HCT116 (cell line): ENCODE data around the gene MBTPS1. TPM values are rescaled to one million over a fixed set of nuclear protein-coding genes. Genes with fewer than 3 reads are reported as not detected.

ENCODE experiments used
- ATAC-seq: fragments of 200-7000 bp; cut with Tn5 transposase; 2 replicates; pipeline ENCODE4 v1.9.1; 2020; ENCODE audit warnings: mild to moderate bottlenecking, moderate library complexity
- BruUV-seq: library from RNA; stranded (reverse); fragments of 400-500 nt; replicated peaks from 2 replicates; lab custom pipeline; 2021; lab: Mats Ljungman, UMichigan
- CTCF ChIA-PET: fragments of 300-600 bp; sonication (Branson Sonifier 250); formaldehyde crosslinking; loops from one replicate; lab custom pipeline; 2021; ENCODE audit warnings: antibody characterized with exemption; lab: Charles Lee
- POLR2A ChIA-PET: fragments of 300-600, 350-600 bp; sonication (Branson Sonifier 250); formaldehyde crosslinking; loops from one replicate; lab custom pipeline; 2021; ENCODE audit warnings: antibody characterized with exemption; lab: Charles Lee
- RAD21 ChIA-PET, 2 experiments: fragments of 300-600 bp; sonication (Branson Sonifier 250); formaldehyde crosslinking; loops; one replicate each; lab custom pipeline; 2023; ENCODE audit warnings: low total read pairs in 2 of 2; ENCODE audit not compliant: uncharacterized antibody in 2 of 2, unreplicated experiment in 2 of 2, low non-redundant PET in 1 of 2; lab: Charles Lee
- DNase-seq: peaks from one replicate; pipeline ENCODE4 v3.0.0-alpha.2; 2010; ENCODE audit warnings: low read depth, low spot score
- H2AFZ ChIP-seq: fragments of 200-600 bp; shearing (Covaris generic), sonication (generic); 2 replicates; pipeline ENCODE4 v1.6.1; 2017; ENCODE audit warnings: low read depth, mixed run types, mixed read lengths, antibody characterized with exemption, low read length; ENCODE audit not compliant: poor library complexity, severe bottlenecking
- H3K27ac ChIP-seq: 2 replicates; pipeline ENCODE4 v1.5.1; 2012; ENCODE audit warnings: low read depth, low read length
- H3K27me3 ChIP-seq: fragments of 200-600 bp; sonication (generic); 2 replicates; pipeline ENCODE4 v1.6.1; 2016; ENCODE audit warnings: mixed run types, low read length, mixed read lengths; ENCODE audit not compliant: insufficient read depth
- H3K36me3 ChIP-seq, 2 experiments: fragments of 200-500 bp in 1 of 2; fragments of 200-600 bp in 1 of 2; sonication (Bioruptor generic) in 1 of 2; sonication (generic) in 1 of 2; 2 replicates each; pipeline versions ENCODE4 v1.5.1 to v1.6.1; 2014 to 2016; ENCODE audit warnings: low read length in 2 of 2, inconsistent platforms in 1 of 2, mixed read lengths in 1 of 2, mixed run types in 1 of 2; ENCODE audit not compliant: insufficient read depth in 2 of 2, control insufficient read depth in 1 of 2
- H3K4me1 ChIP-seq, 2 experiments: fragments of 200-600 bp in 1 of 2; sonication (generic) in 1 of 2; 2 replicates each; pipeline versions ENCODE4 v1.5.1 to v1.6.1; 2012 to 2017; ENCODE audit warnings: low read length in 2 of 2, inconsistent platforms in 1 of 2, mild to moderate bottlenecking in 1 of 2, mixed read lengths in 1 of 2, mixed run types in 1 of 2, moderate library complexity in 1 of 2; ENCODE audit not compliant: insufficient read depth in 2 of 2, control insufficient read depth in 1 of 2
- H3K4me2 ChIP-seq: fragments of 200-600 bp; sonication (generic); 2 replicates; pipeline ENCODE4 v1.6.1; 2017; ENCODE audit warnings: mixed run types, low read length, mixed read lengths
- H3K4me3 ChIP-seq, 2 experiments: fragments of 200-600 bp in 1 of 2; sonication (generic) in 1 of 2; replicated peaks in 1 of 2; 2 replicates each; pipeline ENCODE4 v1.5.1; 2011 to 2016; ENCODE audit warnings: low read length in 2 of 2, control low read depth in 1 of 2, low read depth in 1 of 2, mild to moderate bottlenecking in 1 of 2, mixed read lengths in 1 of 2, mixed run types in 1 of 2
- H3K79me2 ChIP-seq: fragments of 200-600 bp; sonication (generic); 2 replicates; pipeline ENCODE4 v1.6.1; 2017; ENCODE audit warnings: mild to moderate bottlenecking, mixed run types, low read length, moderate library complexity, mixed read lengths; ENCODE audit not compliant: insufficient read depth
- H3K9ac ChIP-seq: fragments of 200-600 bp; sonication (generic); 2 replicates; pipeline ENCODE4 v1.6.1; 2016; ENCODE audit warnings: low read length, mixed read lengths
- H3K9me2 ChIP-seq: fragments of 200-600 bp; sonication (generic), shearing (Covaris generic); 2 replicates; pipeline ENCODE4 v1.6.1; 2017; ENCODE audit warnings: mixed run types, mild to moderate bottlenecking, moderate library complexity; ENCODE audit not compliant: insufficient read depth
- H3K9me3 ChIP-seq, 2 experiments: fragments of 200-500 bp in 1 of 2; fragments of 200-600 bp in 1 of 2; sonication (Bioruptor generic) in 1 of 2; sonication (generic) in 1 of 2; 2 replicates each; pipeline ENCODE4 v1.6.1; 2014 to 2017; ENCODE audit warnings: low read length in 2 of 2, mixed read lengths in 2 of 2, inconsistent platforms in 1 of 2, low read depth in 1 of 2, mild to moderate bottlenecking in 1 of 2, mixed run types in 1 of 2, moderate library complexity in 1 of 2; ENCODE audit not compliant: control insufficient read depth in 1 of 2, insufficient read depth in 1 of 2
- H4K20me1 ChIP-seq: fragments of 200-600 bp; sonication (generic), shearing (Covaris generic); 2 replicates; pipeline ENCODE4 v1.6.1; 2017; ENCODE audit warnings: mixed run types, mild to moderate bottlenecking, moderate library complexity; ENCODE audit not compliant: insufficient read depth
- CBX3 ChIP-seq: IDR thresholded peaks from 2 replicates; pipeline ENCODE4 v1.6.1; 2012; ENCODE audit warnings: low read depth
- CEBPB ChIP-seq: IDR thresholded peaks from 2 replicates; pipeline ENCODE4 v1.6.1; 2012; ENCODE audit warnings: low read depth
- ELF1 ChIP-seq: IDR thresholded peaks from 2 replicates; pipeline ENCODE4 v1.6.1; 2012; ENCODE audit warnings: low read depth, borderline replicate concordance
- EZH2 ChIP-seq: fragments of 200-600 bp; sonication (generic); IDR thresholded peaks from 2 replicates; pipeline ENCODE4 v1.6.1; 2017; ENCODE audit warnings: antibody characterized with exemption, mixed run types
- EZH2phosphoT487 ChIP-seq: fragments of 200-600 bp; IDR thresholded peaks from 2 replicates; pipeline ENCODE4 v1.6.1; 2018; ENCODE audit warnings: antibody characterized with exemption, borderline replicate concordance
- FOSL1 ChIP-seq: IDR thresholded peaks from 2 replicates; pipeline ENCODE4 v1.6.1; 2012; ENCODE audit warnings: low read depth
- POLR2A ChIP-seq: IDR thresholded peaks from 2 replicates; pipeline ENCODE4 v1.7.0; 2011; ENCODE audit warnings: borderline replicate concordance; ENCODE audit not compliant: insufficient read depth, insufficient read length; ENCODE audit errors: extremely low read depth
- SP1 ChIP-seq: IDR thresholded peaks from 2 replicates; pipeline ENCODE4 v1.6.1; 2012; ENCODE audit warnings: low read depth
- TCF7L2 ChIP-seq: IDR thresholded peaks from 2 replicates; pipeline ENCODE4 v1.7.0; 2011; ENCODE audit warnings: borderline replicate concordance, inconsistent platforms; ENCODE audit not compliant: insufficient read depth, insufficient read length; ENCODE audit errors: extremely low read depth
- ZNF274 ChIP-seq: fragments of 200-500 bp; sonication (Bioruptor generic); IDR thresholded peaks from 2 replicates; pipeline ENCODE4 v1.6.1; 2014; ENCODE audit warnings: mild to moderate bottlenecking, low read depth, low read length, inconsistent platforms
- intact Hi-C: fragments of 100-400 bp; cut with micrococcal nuclease; formaldehyde crosslinking; loops from 2 replicates; pipeline ENCODE4 v1.10.0; 2022
- total RNA-seq: library from RNA; stranded (reverse); gene quantifications from one replicate; pipeline ENCODE4 v1.2.1, GENCODE V29; 2021; ENCODE audit not compliant: unreplicated experiment
- TF ChIP-seq, protein P1 (sequence below): IDR thresholded peaks from 2 replicates; pipeline ENCODE4 v1.6.1; 2012; ENCODE audit warnings: low read depth
- TF ChIP-seq, protein P2 (sequence below): IDR thresholded peaks from 2 replicates; pipeline ENCODE4 v1.6.1; 2011; ENCODE audit warnings: mild to moderate bottlenecking, low read length, moderate library complexity; ENCODE audit not compliant: insufficient replicate concordance; ENCODE audit errors: extremely low read depth

MBTPS1 gene
- total RNA-seq, 1 experiment from 2014 or later = 111 TPM

DNA sequence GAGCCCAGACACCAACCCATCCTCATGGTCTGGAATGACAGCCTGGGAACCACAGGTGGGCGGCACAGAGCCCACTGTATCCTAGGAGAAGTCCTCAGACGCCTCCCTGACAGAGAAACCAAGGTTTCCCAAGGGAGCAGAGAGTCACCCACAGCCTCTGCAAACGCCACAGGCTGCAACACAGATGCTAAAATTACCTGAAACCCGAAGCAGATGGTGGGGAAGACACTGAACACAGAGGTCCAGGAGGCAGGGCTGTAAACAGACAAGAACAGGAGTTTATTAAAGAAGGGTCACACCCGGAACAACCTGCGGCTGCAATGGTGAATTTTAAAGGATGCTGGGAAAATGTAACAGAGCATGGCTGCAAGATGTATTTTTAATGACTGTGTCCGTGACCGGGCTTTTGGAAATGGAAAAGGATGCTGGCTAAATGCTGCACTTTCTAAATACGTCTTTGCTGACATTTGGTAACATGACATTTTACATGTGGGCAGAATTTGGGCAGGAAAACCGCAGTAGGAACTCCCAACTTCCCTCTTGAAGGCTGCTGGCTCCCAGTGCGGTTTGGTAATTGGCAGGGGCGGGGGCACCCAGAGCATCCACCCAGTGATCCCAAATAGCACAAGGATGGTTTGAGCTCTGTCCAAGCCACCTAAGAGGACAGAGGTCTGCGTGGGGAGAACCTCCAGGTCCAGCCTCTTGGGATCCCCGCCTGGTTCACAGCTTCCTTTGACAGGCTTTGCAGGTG lies 87.3 kb downstream of the MBTPS1 start:
- Histone ChIP-seq H3K79me2 (no peaks in the 10 kb centered on the region), H3K4me3 (no peak overlapping the region), H4K20me1 (no peaks in the 10 kb centered on the region), H3K9me2 (no peaks in the 10 kb centered on the region), H2AFZ (no peak overlapping the region), H3K27ac (no peak overlapping the region), H3K4me1 (peaks cover 0 to 7% of the 10 kb centered on the region in 2 experiments; a peak in 1 of 4 replicates), H3K4me2 (no peak overlapping the region), H3K9ac (no peak overlapping the region), H3K9me3 (no peaks in the 10 kb centered on the region), H3K36me3 (no peaks in the 10 kb centered on the region), H3K27me3 (no peaks in the 10 kb centered on the region)
- DNase-seq (no peak), ATAC-seq (no peak)
- no TSS peak for BruUV-seq
- ChIA-PET POLR2A (no interaction called here), RAD21 (no interaction called here), CTCF (no interaction called here)
- TF ChIP-seq, protein P1, sequence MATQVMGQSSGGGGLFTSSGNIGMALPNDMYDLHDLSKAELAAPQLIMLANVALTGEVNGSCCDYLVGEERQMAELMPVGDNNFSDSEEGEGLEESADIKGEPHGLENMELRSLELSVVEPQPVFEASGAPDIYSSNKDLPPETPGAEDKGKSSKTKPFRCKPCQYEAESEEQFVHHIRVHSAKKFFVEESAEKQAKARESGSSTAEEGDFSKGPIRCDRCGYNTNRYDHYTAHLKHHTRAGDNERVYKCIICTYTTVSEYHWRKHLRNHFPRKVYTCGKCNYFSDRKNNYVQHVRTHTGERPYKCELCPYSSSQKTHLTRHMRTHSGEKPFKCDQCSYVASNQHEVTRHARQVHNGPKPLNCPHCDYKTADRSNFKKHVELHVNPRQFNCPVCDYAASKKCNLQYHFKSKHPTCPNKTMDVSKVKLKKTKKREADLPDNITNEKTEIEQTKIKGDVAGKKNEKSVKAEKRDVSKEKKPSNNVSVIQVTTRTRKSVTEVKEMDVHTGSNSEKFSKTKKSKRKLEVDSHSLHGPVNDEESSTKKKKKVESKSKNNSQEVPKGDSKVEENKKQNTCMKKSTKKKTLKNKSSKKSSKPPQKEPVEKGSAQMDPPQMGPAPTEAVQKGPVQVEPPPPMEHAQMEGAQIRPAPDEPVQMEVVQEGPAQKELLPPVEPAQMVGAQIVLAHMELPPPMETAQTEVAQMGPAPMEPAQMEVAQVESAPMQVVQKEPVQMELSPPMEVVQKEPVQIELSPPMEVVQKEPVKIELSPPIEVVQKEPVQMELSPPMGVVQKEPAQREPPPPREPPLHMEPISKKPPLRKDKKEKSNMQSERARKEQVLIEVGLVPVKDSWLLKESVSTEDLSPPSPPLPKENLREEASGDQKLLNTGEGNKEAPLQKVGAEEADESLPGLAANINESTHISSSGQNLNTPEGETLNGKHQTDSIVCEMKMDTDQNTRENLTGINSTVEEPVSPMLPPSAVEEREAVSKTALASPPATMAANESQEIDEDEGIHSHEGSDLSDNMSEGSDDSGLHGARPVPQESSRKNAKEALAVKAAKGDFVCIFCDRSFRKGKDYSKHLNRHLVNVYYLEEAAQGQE = no peak
- TF ChIP-seq ZNF274 = no peak
- TF ChIP-seq FOSL1 = no peak
- TF ChIP-seq CBX3 = no peak
- TF ChIP-seq ELF1 = no peak
- TF ChIP-seq SP1 = no peak
- no peak for TF ChIP-seq EZH2phosphoT487
- no peak for TF ChIP-seq TCF7L2
- TF ChIP-seq, protein P2, sequence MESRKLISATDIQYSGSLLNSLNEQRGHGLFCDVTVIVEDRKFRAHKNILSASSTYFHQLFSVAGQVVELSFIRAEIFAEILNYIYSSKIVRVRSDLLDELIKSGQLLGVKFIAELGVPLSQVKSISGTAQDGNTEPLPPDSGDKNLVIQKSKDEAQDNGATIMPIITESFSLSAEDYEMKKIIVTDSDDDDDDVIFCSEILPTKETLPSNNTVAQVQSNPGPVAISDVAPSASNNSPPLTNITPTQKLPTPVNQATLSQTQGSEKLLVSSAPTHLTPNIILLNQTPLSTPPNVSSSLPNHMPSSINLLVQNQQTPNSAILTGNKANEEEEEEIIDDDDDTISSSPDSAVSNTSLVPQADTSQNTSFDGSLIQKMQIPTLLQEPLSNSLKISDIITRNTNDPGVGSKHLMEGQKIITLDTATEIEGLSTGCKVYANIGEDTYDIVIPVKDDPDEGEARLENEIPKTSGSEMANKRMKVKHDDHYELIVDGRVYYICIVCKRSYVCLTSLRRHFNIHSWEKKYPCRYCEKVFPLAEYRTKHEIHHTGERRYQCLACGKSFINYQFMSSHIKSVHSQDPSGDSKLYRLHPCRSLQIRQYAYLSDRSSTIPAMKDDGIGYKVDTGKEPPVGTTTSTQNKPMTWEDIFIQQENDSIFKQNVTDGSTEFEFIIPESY = no peak
- TF ChIP-seq CEBPB = no peak
- no peak for TF ChIP-seq POLR2A
- TF ChIP-seq EZH2 = no peak
- intact Hi-C loops = no loop called here
